Transverse colon (tissue), 4 donors: ENCODE results near the gene ERBB3.

Experiments
- EP300 ChIP-seq: sonication (generic); formaldehyde crosslinking; IDR thresholded peaks from one replicate; pipeline ENCODE4 v1.6.1; 2017; ENCODE audit warnings: antibody characterized with exemption, low read depth
- POLR2A ChIP-seq: fragments of 450-650 bp; IDR thresholded peaks from one replicate; pipeline ENCODE4 v1.6.1; 2016; ENCODE audit warnings: antibody characterized with exemption, mild to moderate bottlenecking, moderate library complexity
- POLR2AphosphoS5 ChIP-seq, 3 donors: sonication (generic); formaldehyde crosslinking; IDR thresholded peaks; one replicate each; pipeline ENCODE4 v1.6.1; 2016; ENCODE audit warnings: antibody characterized with exemption in 3 of 3
- TF ChIP-seq, protein P1 (sequence below), 5 experiments: fragments of 200-600 bp in 3 of 5; fragments of 450-650 bp in 2 of 5; sonication (generic) in 3 of 5; IDR thresholded peaks; 1 replicate in 2 of 5; 2 replicates in 3 of 5; pipeline ENCODE4 v1.5.1; 2016 to 2017; ENCODE audit warnings: antibody characterized with exemption in 5 of 5, inconsistent platforms in 3 of 5, mild to moderate bottlenecking in 2 of 5, moderate library complexity in 1 of 5

DNA sequence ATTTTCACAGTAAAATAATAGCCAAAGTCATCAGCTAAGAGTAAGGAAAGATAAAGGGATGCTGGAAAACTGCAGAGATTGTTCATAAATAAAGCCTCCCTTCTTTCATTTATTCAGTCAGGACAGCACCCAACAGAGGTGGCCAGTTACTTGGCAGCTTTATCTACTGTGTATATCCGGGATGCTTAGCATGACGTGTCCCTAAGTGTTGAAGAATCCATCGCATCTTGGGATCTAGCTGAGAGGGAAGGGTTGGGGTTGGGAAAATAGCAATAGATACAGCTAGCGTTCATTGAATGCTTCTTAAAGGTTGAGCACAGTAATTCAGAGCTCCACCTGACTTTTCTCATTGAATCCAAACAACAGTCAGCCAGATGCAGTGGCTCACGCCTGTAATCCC lies 5.6 kb upstream of the ERBB3 start:
- TF ChIP-seq, protein P1, sequence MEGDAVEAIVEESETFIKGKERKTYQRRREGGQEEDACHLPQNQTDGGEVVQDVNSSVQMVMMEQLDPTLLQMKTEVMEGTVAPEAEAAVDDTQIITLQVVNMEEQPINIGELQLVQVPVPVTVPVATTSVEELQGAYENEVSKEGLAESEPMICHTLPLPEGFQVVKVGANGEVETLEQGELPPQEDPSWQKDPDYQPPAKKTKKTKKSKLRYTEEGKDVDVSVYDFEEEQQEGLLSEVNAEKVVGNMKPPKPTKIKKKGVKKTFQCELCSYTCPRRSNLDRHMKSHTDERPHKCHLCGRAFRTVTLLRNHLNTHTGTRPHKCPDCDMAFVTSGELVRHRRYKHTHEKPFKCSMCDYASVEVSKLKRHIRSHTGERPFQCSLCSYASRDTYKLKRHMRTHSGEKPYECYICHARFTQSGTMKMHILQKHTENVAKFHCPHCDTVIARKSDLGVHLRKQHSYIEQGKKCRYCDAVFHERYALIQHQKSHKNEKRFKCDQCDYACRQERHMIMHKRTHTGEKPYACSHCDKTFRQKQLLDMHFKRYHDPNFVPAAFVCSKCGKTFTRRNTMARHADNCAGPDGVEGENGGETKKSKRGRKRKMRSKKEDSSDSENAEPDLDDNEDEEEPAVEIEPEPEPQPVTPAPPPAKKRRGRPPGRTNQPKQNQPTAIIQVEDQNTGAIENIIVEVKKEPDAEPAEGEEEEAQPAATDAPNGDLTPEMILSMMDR (IDR thresholded peaks at IDR 0.05) = no peak
- TF ChIP-seq EP300 = no peak
- TF ChIP-seq POLR2AphosphoS5 (IDR thresholded peaks at IDR 0.05) = no peak
- TF ChIP-seq POLR2A = no peak
